ENCODE data around the gene TTC27.
"Not testable (repeated sequence)": the region's sequence is repeated elsewhere in the genome, so short reads cannot be mapped to it uniquely, and the experiment has no call there.

The TTC27 gene

DNA sequence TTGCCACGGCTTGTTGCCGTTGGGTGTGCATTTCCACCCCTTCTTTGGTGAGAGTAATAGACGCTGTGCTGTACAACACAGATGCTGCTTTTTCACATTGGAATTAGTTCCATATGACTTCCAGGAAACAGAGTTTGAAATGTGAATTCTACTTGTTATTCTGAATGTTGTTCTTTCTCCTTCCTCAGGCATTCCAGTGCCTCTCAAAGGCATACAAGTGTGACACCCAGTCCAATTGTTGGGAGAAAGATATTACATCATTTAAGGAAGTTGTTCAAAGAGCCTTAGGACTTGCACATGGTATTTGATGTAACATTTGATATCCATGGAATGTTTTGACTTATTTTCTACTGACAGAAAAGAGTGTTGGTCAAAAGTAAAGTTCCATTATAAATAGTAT is 184.5 kb downstream of the TTC27 start:
- peak; percentile 68 for DNase-seq

DNA sequence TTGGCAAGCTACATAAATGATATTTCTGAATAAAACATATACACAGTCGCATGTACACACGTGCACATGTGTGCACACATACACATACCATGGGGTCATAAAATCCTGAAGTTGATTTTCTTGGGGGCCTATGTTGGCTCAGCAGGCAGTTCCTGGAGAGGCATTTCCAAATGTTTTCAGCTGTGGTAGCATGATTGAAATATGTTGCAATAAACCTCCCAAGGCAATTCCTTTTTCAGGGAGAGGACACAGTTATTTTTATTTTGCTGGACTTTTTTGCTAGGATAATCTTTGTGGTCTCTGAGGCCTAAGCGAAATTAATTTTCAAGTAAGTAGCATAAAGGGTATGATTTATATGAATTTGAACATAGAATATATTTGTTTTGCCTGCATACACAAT is 192.2 kb downstream of the TTC27 start:
- DNase-seq: no peak

DNA sequence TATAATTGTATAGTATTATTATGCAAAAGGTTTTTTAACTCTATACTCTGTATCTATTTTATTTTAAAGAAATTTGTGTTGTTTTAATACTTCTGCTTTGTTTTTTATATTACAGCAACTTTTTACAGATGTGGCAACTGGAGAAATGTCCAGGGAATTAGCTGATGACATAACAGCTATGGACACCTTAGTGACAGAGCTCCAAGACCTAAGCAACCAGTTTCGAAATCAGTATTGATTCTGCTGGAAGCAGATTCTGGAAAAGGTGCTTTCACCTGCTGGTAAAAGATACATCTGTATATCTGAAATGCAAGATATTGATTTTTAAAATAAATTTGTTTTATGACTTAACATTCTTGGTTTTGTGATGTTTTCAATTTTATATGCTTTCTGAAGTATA is 192.9 kb downstream of the TTC27 start:
- DNase-seq: no peak

DNA sequence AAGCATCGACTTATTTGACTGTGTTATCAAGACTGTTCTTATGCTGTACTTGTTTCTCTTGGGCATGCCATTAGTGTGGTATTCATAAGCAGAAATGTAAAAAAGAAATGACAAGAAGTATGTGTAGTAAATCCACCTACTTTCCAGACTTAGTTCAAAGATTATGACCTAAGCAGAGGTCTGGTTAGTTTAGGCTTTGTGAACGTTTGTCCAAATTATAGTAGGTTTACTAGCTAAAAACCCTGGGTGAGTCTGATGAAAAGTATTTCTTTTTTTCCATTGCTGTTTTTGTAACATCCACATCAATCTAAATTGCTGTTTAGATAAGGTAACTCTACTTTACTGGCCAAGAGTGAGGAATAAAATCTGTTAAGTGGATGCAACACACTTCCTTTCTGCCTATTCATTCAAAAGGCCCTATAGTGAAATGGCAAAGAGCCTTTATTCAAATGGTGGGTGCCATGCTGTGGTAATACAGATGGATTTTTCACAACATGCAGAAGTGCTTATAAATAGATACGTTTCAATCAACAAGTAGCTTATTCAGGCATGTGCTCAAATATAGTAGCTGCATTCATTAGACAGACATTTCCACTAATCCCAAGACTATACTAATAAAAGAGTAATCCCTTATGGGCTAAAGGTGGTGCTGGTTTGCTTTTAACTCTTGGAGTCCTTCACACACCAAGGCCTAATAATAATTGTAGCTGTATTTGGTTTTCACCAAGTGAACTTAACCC is 196.4 kb downstream of the TTC27 start:
- no peak for DNase-seq

DNA sequence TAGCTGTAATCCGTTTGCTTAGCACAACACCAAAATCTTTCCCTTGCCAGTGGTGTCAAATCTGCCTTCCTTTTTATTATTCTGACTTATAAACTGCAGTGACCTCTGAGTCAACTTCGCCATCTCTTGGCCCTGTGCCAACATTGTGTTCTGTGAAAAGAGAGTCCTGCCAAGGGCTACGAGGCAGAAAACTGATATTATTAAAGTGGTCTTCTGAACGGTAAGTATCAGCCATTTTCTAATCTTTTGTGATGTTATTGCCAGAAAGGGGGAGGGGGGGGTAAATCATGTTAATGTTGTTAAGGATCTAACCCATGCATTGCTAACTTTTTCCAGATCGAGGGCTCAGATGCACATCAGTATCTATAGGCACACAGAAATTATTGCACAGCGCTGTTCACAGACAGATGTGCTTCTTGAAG is 197.5 kb downstream of the TTC27 start:
- peak; percentile 33 for DNase-seq

DNA sequence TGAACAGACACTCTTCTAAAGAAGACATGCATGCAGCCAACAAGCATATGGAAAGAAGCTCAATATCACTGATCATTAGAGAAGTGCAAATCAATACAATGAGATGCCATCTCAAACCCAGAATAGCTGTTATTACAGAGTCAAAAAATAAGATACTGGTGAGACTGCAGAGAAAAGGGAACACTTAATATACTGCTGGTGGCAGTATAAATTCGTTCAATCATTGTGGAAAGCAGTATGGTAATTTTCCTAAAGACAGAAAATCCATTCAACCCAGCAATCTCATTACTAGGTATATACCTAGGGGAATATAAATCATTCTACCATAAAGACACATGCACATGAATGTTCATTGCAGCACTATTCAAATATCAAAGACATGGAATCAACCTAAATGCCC is 202.3 kb downstream of the TTC27 start:
- no peak for DNase-seq

DNA sequence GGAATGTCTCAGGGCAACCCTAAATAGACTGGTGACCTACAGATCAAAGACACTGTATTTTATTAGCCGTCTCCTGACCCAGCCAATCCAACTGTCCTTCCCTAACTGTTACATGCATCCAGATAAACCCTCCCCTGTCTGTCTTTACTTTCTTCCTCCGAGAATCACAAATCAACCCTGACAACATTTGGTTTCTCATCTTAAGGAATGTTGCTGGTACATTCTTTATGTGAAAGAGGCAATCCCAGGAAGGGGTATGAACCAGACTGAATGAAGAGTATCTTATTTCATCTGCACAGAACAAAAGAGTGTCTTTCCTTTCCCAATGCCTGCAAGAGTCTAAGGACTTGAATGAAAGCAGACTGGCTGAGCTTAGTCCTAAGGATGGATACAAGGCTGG is 205.0 kb downstream of the TTC27 start:
- peak; percentile 91 for DNase-seq

DNA sequence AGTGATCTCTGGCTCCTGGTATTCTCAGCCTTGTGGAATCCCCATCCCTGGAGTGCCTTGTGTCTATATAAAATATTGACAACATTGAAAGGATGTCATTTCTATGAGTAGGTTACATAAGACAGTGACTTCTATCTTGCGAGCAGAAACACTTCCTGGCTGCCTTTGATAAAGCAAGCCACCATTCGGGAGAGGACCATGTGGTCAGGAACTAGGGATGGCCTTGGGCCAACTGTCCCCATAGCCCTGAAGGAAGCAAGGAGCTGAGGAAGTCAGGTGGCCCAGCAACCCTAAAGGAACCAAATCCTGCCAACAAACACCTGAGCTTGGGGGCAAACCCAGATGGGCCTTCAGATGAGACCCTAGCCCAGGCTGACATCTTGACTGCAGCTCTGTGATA is 205.9 kb downstream of the TTC27 start:
- DNase-seq: no peak

DNA sequence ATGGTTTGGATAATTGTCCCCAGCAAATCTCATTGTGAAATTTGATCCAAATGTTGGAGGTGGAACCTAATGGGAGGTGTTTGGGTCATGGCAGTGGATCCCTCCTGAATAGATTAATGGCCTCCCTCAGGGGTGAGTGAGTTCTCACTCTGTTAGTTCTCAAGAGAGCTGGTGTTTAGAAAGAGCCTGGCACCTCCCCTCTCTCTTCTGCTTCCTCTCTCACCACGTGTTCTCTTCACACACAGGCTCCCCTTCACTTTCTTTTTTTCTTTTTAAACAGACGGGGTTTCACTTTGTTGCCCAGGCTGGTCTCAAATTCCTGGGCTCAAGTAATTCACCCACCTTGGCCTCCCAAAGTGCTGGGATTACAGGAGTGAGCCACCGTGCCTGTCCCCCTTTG is 207.3 kb downstream of the TTC27 start:
- no peak for DNase-seq

DNA sequence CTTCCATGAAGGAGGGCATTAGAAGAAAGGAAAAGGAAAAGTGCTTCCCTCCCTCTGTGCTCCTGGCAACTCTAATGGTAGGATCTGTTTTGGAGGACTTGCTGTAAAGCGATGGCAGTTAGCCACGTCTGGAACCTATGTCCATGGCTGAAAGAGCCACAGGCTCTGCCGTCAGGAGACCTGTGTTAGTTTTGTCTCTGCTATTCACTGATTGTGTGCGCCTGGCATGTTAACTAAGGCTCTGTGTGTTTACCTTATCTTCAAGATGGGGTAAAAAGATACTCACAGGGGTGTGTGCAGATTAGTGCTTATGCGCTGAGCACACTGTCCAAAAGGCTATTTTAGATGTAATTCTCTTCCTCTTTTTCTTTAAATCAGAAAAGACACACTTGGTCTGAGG is 209.1 kb downstream of the TTC27 start:
- DNase-seq: no peak

DNA sequence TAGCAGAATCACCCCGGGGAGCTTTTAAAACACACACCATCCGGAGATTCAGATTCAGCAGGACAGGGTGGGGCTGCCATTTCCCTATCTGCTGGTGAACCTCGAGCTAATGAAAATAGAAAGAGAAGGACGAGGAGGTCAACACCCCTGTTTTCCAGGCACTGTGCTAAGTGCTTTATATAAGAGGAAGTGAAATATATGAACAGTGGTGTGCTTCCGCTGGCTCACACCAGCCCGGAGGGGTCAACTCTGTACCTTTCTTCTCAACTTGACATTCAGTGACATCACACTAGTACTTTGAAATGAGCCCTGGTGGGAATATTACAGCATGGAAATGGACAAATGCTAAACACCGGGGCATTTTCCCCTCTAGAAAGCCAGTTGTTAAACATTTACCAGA is 210.6 kb downstream of the TTC27 start:
- DNase-seq: no peak

DNA sequence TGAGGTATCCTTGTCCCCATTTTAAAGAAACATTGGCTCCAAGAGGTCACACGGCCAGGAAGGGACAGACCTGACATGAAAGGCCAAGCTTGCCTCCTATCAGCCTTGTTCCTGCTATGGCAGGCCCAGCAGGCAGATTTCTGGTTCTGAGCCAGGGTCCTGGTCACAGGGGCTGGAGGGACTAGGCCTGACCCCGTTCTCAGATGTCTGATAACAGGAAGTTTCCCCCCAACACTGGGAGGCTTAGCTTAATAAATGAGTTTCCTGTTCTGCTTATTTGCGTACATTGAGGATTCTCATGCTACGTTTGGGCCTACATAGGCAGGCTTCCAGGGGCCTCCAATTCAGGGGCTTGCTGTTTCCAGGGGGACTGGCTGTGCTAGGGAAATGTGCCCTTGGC is 211.1 kb downstream of the TTC27 start:
- no peak for DNase-seq

DNA sequence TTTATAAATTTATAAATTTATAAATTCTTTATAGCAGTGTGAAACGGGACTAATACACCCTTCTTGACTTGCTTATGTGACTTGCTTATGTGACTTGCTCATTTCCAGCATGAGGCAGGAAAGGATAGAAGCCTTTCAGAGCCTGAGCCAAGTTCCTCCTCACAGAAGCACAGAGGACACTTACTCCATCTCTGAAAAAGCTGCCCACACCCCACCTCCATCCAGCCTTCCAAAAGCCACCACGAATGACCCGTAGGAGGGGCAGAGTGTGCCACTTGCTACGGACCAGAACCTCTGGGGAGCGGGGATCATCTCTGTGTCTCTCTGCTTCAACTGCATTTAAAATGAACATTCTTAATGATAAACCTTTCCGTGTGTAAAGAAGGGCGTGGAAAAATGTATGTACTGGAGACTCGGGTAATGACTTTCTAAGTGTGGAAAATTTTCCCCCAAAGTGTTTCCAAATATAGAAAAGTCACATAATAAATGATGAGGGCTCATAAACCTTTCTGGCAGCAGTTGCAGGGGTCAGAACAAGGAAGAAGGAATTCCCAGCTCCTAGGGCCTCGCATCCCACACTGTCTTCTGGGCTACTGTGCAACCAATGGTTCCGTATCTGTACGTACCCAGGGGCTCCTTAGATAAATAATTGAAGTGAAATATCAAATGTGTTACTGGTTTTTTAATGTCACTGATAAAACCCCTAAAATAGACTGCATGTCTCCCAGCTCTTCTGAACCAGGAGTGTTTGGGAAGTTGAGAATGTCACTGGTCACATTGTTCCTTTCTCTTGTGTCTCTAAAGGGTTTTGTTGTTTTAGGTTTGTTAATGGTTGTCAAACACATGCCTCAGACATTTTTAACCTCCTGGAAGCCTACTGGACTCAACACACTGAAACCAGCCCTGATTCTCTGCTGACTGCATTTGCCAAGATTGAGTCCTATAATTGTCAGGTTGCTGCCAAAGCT is 214.4 kb downstream of the TTC27 start:
- no peak for DNase-seq

DNA sequence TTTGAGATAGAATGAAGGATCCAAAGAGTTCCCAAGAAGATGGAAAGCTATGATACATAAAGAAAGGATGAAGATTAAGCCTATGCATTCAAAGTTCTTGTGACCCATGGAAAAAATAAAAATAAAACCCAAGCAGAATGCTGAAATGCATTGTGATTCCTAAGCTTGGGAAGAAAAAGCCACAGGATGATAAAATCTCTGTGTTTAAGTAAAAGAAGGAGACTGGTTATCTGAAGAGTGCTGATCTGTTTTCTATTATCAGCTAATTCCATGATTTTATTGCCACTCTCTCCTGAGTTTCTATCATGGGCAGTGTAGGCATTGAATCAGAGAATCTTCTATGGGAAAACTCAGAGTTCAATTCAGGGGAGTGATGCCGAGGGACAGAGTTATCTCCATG is 215.8 kb downstream of the TTC27 start:
- DNase-seq: no peak

DNA sequence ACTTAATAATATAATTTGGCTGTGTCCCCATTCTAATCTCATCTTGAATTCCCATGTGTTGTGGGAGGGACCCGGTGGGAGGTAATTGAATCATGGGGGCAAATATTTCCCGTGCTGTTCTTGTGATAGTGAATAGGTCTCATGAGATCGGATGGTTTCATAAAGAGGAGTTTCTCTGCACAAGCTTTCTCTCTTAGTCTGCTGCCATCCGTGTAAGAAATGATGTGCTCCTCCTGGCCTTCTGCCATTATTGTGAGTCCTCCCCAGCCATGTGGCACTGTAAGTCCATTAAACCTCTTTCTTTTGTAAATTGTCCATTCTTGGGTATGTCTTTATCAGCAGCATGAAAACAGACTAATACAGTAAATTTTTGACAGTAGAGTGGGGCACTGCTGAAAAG is 216.4 kb downstream of the TTC27 start:
- DNase-seq: no peak

DNA sequence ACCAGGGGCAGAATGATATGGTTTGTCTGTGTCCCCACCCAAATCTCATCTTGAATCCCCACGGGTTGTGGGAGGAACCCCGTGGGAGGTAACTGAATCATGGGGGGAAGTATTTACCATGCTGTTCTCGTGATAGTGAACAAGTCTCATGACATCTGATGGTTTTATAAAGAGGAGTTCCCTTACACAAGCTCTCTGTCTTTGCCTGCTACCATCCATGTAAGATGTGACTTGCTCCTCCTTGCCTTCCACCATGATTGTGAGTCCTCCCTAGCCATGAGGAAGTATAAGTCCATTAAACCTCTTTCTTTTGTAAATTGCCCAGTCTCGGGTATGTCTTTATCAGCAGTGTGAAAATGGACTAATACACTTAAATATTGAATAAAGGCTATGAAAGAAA is 218.4 kb downstream of the TTC27 start:
- not testable (repeated sequence) for DNase-seq

DNA sequence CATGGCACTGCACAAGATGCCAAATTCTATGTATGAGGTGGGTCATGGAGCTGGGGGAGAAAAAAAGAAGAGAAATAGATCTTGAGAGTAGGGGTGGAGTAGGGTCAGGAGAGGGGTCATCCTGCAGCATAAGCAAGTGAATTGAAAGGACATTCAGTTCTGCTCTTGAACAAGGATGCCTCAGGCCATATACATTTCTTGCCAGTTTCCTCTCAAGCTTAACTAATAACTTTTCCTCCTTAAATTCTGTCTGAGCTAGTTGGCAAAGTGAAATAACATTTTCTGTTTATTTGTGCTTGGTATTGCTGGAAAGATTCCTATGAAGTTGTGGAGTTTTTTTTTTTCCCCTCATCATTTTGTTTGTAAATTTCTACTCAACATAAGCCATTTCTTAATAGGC is 219.9 kb downstream of the TTC27 start:
- DNase-seq: no peak

DNA sequence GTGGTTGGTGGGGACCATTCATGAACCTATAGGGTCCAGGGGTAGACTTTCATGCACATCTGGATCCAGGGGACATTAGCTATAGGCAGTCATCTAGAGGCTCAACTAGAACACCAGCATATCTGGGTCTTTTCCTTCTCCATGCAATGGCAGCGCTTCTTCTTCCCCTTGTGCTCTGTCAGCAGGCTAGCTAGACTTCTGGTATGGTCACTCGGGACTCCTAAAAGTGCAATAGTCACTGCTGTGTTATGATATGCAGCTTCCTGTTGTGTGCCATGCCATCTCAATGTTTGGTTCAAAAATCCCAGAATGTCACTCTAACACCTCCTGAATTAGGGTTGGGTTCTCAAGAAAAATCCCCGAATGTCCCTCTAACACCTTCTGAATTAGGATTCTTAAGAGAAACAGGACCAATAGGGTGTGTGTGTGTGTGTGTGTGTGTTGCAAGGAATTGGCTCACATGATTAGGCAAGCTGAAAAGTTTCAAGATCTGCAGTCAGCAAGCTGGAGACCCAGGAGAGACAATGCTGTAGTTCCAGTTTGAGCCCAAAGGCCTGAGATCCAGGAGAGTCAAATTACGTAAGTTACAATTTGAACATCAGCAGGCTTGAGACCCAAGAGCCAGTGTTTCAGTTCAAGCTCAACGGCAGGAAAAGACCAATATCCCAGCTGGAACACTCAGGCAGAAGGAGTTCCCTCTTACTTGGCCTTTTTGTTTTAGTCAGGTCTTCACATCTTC is 221.8 kb downstream of the TTC27 start:
- no peak for DNase-seq

DNA sequence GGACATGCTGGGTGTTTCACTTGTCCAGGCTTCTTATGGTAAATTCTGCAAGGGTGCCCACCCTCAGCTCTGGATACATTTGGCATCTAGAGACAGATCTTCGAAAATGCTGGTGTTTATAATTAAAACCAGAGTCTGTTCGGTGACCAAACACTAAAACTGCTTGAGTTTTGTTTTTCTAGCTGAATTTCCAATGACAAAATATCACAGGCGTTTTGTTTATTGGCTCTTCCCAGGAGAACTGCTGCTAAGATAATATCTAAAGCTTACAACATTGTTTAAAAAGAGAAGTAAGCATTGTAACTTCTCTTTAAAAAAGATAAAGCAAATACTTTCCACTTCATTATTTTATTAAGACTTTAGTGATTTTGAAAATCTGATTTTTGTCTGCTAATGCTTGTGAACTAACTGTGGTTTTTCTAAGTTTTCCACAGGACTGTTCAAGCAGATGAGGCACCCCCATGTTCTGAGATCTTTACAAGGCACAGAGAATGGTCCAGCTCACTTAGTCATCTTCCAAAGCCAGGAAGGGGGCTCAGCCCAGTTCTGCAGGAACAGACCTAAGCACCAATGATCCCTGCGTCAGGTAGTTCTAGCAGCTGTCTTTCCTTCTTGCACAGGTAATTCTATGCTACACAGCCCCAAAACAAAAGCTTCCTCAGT is 224.1 kb downstream of the TTC27 start:
- no peak for DNase-seq

DNA sequence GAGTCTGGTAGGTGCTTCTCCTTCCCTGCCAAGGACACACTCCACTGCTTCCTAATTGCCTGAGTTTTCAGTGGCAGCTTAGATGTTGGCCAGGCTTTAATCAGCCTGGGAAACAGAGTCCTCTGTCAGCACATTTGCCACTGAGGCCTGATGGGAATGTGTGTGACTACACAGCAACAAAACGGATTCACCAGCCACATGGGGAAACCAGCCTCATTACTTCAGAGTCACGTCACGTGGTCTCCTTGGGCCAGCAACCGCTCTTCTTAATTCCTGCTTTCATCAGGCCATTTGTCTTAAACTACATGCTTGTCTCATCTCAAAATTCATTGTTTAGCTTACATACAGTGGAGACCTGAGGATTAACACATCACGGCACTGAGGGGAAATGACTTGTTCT is 225.0 kb downstream of the TTC27 start:
- peak; percentile 88 for DNase-seq

DNA sequence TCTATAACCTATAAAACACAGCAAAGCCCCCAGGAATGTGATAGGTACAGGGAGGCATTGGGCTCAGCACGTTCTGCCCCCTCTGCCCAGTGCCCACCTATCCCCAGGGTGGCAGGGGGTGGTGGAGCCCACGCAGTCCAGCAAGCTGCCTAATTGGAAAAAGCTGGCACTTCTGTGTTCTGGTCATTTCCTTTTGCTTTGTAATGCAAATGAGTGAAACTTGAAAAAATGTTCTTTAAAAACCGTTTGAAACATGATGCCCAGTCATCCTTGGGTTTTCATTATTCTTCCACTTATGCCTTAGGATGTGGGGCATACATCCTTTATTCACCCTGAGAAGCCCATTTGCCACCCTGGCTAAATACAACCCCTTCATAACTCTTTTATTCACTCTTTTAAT is 229.0 kb downstream of the TTC27 start:
- no peak for DNase-seq

DNA sequence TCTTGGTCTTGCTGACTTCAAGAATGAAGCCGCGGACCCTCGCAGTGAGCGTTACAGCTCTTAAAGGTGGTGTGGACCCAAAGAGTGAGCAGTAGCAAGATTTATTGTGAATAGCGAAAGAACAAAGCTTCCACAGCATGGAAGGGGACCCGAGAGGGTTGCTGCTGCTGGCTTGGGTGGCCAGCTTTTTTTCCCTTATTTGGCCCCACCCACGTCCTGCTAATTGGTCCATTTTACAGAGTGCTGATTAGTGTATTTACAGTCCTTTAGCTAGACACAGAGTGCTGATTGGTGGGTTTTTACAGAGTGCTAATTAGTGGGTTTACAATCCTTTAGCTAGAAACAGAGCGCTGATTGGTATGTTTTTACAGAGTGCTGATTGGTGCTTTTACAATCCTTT is 230.9 kb downstream of the TTC27 start:
- DNase-seq: no peak

DNA sequence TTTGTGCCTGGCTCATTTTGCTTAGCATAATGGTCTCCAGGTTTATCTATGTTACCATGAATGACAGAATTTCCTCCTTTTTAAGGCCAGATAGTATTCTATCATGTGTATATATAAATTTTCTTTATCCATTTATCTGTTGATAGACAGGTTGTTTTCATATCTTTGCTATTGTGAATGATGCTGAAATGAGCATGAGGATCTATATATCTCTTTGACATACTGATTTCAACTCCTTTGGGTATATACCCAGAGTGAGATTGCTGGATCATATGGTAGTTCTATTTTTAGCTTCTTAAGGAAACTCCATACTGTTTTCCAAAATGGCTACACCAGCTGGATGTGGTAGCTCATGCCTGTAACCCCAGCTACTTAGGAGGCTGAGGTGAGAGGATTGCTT is 232.5 kb downstream of the TTC27 start:
- DNase-seq: no peak
